GM19324 (cell line): Measurements from ENCODE around the gene USP2.
"Not testable (repeated sequence)": the region's sequence is repeated elsewhere in the genome, so short reads cannot be mapped to it uniquely, and the experiment has no call there.

Source experiments
- ATAC-seq: cut with Tn5 transposase; IDR thresholded peaks from one replicate; pipeline ENCODE4 v1.9.1; 2021; ENCODE audit warnings: mild to moderate bottlenecking, moderate library complexity; ENCODE audit not compliant: unreplicated experiment, low FRiP score

The USP2 gene

GRCh38 chr11:119414734-119415133 lies 33.2 kb upstream of the USP2 start:
- ATAC-seq = no peak

GRCh38 chr11:119414321-119414720 lies 32.8 kb upstream of the USP2 start:
- ATAC-seq = no peak

GRCh38 chr11:119412072-119412471 lies 30.6 kb upstream of the USP2 start:
- no peak for ATAC-seq

GRCh38 chr11:119410501-119410900 lies 29.0 kb upstream of the USP2 start:
- no peak for ATAC-seq

GRCh38 chr11:119409731-119410130 lies 28.2 kb upstream of the USP2 start:
- no peak for ATAC-seq

- no peak for ATAC-seq
Observed at GRCh38 chr11:119406005-119406404, 24.5 kb upstream of the USP2 start.

- ATAC-seq = not testable (repeated sequence)
Observed at GRCh38 chr11:119405448-119405847, 24.0 kb upstream of the USP2 start.

GRCh38 chr11:119404872-119405271 lies 23.4 kb upstream of the USP2 start:
- ATAC-seq = no peak

GRCh38 chr11:119403021-119403420 lies 21.5 kb upstream of the USP2 start:
- no peak for ATAC-seq

- ATAC-seq = no peak
Observed at GRCh38 chr11:119402470-119402869, 21.0 kb upstream of the USP2 start.

- no peak for ATAC-seq
Observed at GRCh38 chr11:119400860-119401259, 19.4 kb upstream of the USP2 start.

- no peak for ATAC-seq
Observed at GRCh38 chr11:119397740-119398139, 16.2 kb upstream of the USP2 start.

- no peak for ATAC-seq
Observed at GRCh38 chr11:119396835-119397234, 15.3 kb upstream of the USP2 start.

GRCh38 chr11:119391275-119391674 lies 9.8 kb upstream of the USP2 start:
- ATAC-seq = no peak

- ATAC-seq = no peak
Observed at GRCh38 chr11:119389611-119390254, 8.2 kb upstream of the USP2 start.

GRCh38 chr11:119388103-119388502 lies 6.6 kb upstream of the USP2 start:
- no peak for ATAC-seq

- ATAC-seq = no peak
Observed at GRCh38 chr11:119384332-119384731, 2.8 kb upstream of the USP2 start.

- not testable (repeated sequence) for ATAC-seq
Observed at GRCh38 chr11:119382513-119382912, 1.0 kb upstream of the USP2 start.

GRCh38 chr11:119382101-119382500 lies 611 bp upstream of the USP2 start:
- ATAC-seq = no peak

- ATAC-seq = no peak
Observed at GRCh38 chr11:119380827-119381180, 686 bp downstream of the USP2 start.

GRCh38 chr11:119380160-119380826 lies 1.2 kb downstream of the USP2 start:
- no peak for ATAC-seq

GRCh38 chr11:119378851-119379465 lies 2.5 kb downstream of the USP2 start:
- ATAC-seq = no peak
